Measurements from ENCODE around the gene JDP2.

JDP2 gene

GRCh38 chr14:75443203-75443969 is 15.6 kb downstream of the JDP2 start:
- DNase-seq (ENCODE audit: low read depth in 1 of 2, low spot score in 1 of 2) = no peak
- TF ChIP-seq JUND (IDR thresholded peaks at IDR 0.05; ENCODE audit: low read depth) = no peak
- in situ Hi-C loops (cut with HindIII; ENCODE audit: low pct_unique_long_range_greater_than_20kb, low sequenced_read_pairs) = no loop called here

GRCh38 chr14:75445236-75445635 is 17.4 kb downstream of the JDP2 start:
- in situ Hi-C loops (cut with HindIII; ENCODE audit: low pct_unique_long_range_greater_than_20kb, low sequenced_read_pairs) = no loop called here
- DNase-seq (ENCODE audit: low read depth in 1 of 2, low spot score in 1 of 2) = no peak
- no peak for TF ChIP-seq JUND (IDR thresholded peaks at IDR 0.05; ENCODE audit: low read depth)

GRCh38 chr14:75445963-75446362 is 18.1 kb downstream of the JDP2 start:
- no peak for DNase-seq (ENCODE audit: low read depth in 1 of 2, low spot score in 1 of 2)
- in situ Hi-C loops (cut with HindIII; ENCODE audit: low pct_unique_long_range_greater_than_20kb, low sequenced_read_pairs) = no loop called here
- TF ChIP-seq JUND (IDR thresholded peaks at IDR 0.05; ENCODE audit: low read depth) = no peak

- no peak for TF ChIP-seq JUND (IDR thresholded peaks at IDR 0.05; ENCODE audit: low read depth)
- no peak for DNase-seq (ENCODE audit: low read depth in 1 of 2, low spot score in 1 of 2)
- in situ Hi-C loops (cut with HindIII; ENCODE audit: low pct_unique_long_range_greater_than_20kb, low sequenced_read_pairs) = no loop called here
These were observed 18.6 kb downstream of the JDP2 start for GRCh38 chr14:75446447-75446846.

- TF ChIP-seq JUND (IDR thresholded peaks at IDR 0.05; ENCODE audit: low read depth) = no peak
- in situ Hi-C loops (cut with HindIII; ENCODE audit: low pct_unique_long_range_greater_than_20kb, low sequenced_read_pairs) = no loop called here
- DNase-seq (ENCODE audit: low read depth in 1 of 2, low spot score in 1 of 2) = no peak
These were observed 20.4 kb downstream of the JDP2 start for GRCh38 chr14:75448209-75448608.

- no peak for TF ChIP-seq JUND (IDR thresholded peaks at IDR 0.05; ENCODE audit: low read depth)
- in situ Hi-C loops (cut with HindIII; ENCODE audit: low pct_unique_long_range_greater_than_20kb, low sequenced_read_pairs) = no loop called here
- DNase-seq (ENCODE audit: low read depth in 1 of 2, low spot score in 1 of 2) = no peak
These were observed 21.2 kb downstream of the JDP2 start for GRCh38 chr14:75449036-75449435.

- DNase-seq (ENCODE audit: low read depth in 1 of 2, low spot score in 1 of 2) = peak in 1 of 2 experiments; percentile 70
- no peak; the same call in 1 of the 2 replicates for TF ChIP-seq JUND (IDR thresholded peaks at IDR 0.05; ENCODE audit: low read depth)
- in situ Hi-C loops (cut with HindIII; ENCODE audit: low pct_unique_long_range_greater_than_20kb, low sequenced_read_pairs) = no loop called here
These were observed 21.9 kb downstream of the JDP2 start for GRCh38 chr14:75449696-75450095.

GRCh38 chr14:75450381-75451276 is 22.8 kb downstream of the JDP2 start:
- in situ Hi-C loops (cut with HindIII; ENCODE audit: low pct_unique_long_range_greater_than_20kb, low sequenced_read_pairs) = no loop called here
- DNase-seq (ENCODE audit: low read depth in 1 of 2, low spot score in 1 of 2) = peak; percentile 66 to 89
- TF ChIP-seq JUND (IDR thresholded peaks at IDR 0.05; ENCODE audit: low read depth) = no peak; the same call in 1 of the 2 replicates

GRCh38 chr14:75452324-75452723 is 24.5 kb downstream of the JDP2 start:
- TF ChIP-seq JUND (IDR thresholded peaks at IDR 0.05; ENCODE audit: low read depth) = no peak
- DNase-seq (ENCODE audit: low read depth in 1 of 2, low spot score in 1 of 2) = no peak
- in situ Hi-C loops (cut with HindIII; ENCODE audit: low pct_unique_long_range_greater_than_20kb, low sequenced_read_pairs) = no loop called here

- peak; percentile 81 to 95 for DNase-seq (ENCODE audit: low read depth in 1 of 2, low spot score in 1 of 2)
- in situ Hi-C loops (cut with HindIII; ENCODE audit: low pct_unique_long_range_greater_than_20kb, low sequenced_read_pairs) = no loop called here
- no peak for TF ChIP-seq JUND (IDR thresholded peaks at IDR 0.05; ENCODE audit: low read depth)
These were observed 25.3 kb downstream of the JDP2 start for GRCh38 chr14:75452900-75453816.

GRCh38 chr14:75453817-75454434 is 26.1 kb downstream of the JDP2 start:
- no peak for TF ChIP-seq JUND (IDR thresholded peaks at IDR 0.05; ENCODE audit: low read depth)
- in situ Hi-C loops (cut with HindIII; ENCODE audit: low pct_unique_long_range_greater_than_20kb, low sequenced_read_pairs) = no loop called here
- DNase-seq (ENCODE audit: low read depth in 1 of 2, low spot score in 1 of 2) = no peak

Measured in T47D (cell line).